GM18519 (cell line): Measurements from ENCODE around the gene TIMM22.
"Not testable (repeated sequence)": the region's sequence is repeated elsewhere in the genome, so short reads cannot be mapped to it uniquely, and the experiment has no call there.

Experiments used
- ATAC-seq: cut with Tn5 transposase; IDR thresholded peaks from one replicate; pipeline ENCODE4 v1.9.1; 2021; ENCODE audit warnings: mild to moderate bottlenecking, moderate library complexity; ENCODE audit not compliant: unreplicated experiment, low FRiP score

Gene TIMM22

DNA sequence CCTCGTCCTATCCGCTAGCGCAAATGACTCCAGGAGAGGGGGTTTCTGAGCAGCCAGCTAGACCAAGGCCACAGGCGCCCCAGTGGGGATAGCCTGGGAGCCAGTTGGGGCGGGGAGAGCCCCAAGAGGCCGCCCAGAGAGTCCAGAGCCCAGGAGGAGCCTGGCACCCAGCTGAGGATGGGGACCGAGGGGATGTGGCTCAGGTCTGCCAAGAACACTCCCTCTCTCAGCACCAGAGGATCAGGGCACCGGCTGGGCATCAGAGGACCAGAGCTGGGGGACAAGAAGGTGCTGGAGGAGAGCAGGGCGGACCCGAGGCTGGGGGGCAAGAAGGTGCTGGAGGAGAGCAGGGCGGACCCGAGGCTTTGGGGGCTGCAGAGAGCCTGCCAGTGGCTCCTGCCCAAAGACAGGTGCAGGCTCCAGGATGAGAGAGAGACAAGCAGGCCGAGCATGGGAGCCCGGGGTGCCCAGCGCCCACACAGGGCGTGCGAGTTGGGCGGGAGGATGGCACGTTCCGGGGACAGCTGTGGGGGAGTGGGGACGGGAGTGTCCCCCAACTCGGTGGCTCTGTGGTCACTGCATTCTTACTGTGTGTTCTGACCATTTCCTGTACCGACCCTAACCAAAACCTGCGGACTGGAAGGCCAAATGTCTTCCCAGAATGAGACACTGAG is 39.4 kb downstream of the TIMM22 start:
- ATAC-seq = no peak

DNA sequence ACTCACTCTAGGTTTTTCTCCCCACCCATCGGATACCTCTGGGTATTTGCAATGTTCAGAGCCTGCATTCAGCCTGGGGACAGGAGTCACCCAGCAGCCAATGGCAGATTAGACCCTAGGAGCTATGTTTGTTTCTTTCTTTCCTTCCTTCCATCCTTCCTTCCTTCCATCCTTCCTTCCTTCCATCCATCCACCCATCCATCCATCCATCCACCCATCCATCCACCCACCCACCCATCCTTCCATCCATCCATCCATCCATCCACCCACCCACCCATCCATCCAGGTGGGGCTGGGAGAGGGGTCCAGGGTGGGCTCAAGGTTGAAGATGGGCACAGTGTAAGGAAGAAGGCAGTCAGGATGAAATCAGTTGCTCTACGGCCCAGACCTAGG is 39.9 kb downstream of the TIMM22 start:
- no peak for ATAC-seq

DNA sequence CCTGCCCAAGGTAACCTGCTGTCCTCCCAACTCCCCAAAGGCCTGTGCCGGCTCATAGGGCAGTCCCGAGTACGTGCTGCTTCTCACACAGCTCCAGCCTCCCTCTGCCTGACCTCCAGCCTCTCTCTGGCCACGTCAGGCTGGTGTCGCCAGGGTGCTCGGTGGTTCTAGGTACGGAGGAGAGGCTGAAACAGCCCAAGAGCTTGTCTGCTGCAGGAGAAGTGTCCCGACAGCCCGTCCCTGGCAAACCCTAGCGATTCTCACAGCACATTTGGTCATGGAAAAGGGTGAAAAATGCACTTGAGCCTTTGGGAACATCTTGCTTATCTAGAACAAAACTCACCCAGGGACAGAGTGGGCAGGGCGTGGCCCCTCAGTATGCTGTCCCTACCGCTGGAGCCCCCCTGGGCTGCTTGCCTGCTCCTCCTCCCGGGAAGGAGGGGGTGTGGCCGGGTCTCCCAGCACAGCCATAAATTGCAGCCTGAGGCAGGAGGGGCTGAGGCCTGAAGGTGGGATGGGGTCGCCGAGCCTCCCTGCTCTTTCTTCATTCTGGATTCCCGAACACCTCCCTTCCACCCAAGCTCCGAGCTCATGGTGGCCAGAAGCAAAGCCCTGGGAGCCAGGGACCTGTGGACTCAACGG is 40.4 kb downstream of the TIMM22 start:
- no peak for ATAC-seq

DNA sequence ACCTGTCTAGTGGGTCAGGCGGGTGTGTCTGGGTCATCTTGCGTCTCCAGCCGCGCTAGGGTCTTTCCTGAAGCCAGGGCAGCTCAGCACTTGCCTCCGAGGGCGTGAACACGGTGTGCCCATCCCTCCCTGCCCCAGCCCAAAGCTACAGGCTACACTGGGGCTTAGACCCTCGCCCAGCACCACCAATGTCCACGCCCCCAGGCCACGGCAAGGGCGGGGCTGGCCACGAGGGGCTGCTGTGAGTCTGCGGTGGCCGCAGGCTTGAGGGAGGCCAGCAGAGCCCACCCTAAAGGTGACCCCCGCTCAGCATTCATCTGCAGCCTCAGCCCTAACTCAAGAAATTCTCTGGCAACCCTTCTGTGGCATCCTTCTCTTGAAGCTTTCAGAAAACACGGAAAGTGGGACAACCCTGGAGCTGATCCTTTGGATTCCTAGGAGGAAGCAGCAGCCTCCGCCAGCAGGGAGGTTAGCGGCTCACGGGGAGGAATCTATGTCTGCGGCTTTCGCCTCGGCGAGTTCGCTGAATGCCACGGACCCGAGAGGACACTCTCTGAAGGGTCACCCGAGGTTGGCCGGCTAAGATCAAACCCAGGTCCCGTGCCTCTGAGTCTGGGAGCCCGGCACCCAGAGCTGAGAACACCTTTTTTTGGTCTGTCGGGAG is 41.7 kb downstream of the TIMM22 start:
- no peak for ATAC-seq

DNA sequence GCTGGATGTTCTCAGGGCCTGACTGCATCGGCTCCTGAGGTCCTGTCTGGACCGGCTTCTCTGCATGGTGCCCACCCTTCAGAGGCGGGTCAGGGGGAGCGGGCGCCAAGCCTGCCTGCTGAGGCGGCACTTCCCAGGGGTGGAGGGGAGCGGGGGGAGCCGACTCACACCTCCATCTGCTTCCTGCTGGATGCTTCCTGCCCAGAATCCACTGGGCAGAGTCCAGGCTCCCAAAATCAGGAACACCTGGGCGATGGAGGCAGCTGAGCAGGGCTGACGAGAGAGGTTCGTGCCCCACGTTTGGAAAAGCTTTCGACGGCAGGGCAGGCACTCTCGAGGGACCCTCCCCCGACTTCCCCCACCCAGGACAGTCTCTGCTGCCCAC is 42.2 kb downstream of the TIMM22 start:
- no peak for ATAC-seq

DNA sequence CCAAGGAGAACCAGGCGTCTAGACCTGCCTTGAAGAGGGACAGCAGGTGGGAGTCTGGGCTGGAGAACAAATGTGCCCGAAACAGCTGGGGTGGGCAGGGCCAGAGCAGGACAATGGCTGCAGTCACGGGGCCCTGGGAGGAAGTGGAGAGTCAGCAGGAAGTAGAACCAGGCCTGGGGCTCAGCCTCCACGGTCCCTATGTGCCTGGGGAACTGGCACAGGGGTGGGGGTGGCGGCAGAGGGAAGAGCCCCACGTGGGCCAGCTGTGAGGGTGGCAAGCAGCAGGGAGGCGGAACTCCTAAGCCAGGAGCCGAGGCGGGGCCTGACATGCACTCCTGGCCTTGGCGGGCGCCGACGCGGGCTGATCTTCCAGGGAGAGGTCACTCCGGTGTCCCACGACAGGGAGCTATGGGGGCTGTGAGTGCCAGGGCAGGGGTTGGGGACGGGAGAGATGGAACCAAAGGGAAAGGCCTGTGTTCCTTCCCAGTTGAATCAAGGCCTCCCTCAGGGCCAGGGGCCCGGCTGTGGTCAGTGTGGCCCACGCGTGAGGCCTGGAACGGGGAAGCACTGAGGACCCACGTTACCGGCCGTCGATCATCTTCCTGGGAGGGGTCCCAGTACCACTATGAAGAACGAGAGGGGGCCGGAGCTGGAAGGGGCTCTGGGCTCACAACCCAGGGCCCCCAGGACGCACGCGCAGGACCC is 42.7 kb downstream of the TIMM22 start:
- no peak for ATAC-seq

DNA sequence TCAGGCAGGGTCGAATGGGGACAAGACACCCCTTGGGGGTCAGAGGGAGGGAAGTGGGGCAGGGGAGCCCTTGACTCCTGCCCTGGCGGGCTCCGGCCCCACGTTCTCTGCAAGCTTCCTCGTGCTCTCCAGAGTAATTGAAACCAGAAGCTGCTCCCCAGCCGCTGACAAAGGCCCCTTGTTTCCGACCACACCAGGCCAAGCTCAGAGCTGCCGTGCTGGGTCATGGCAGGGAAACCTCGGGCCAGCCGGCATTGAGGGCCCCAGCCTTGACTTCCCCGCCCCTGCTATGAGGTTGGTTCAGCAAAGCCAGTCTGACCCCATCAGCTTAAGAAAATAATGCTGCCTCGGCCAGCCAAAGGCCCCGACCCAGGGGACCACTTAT is 43.3 kb downstream of the TIMM22 start:
- ATAC-seq = no peak

DNA sequence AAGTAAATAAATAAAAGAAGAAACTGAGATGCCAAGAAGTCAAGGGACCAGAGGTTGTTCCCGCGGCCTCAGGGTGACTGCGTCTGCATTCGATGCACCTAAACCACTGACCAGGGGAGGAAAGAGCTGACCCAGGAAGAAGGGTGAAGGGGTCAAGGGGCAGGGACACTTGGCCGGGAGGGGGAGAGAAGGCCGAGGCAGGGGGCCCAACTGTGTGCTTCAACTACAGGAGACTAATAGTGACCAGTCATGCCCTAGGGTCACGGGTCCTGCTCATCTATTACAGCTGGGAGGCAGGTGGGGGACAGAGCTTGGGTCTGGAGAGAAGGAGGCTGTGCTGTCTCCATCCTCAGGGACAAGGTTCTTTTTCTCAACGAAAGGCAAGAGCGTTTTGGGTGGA is 44.8 kb downstream of the TIMM22 start:
- no peak for ATAC-seq

DNA sequence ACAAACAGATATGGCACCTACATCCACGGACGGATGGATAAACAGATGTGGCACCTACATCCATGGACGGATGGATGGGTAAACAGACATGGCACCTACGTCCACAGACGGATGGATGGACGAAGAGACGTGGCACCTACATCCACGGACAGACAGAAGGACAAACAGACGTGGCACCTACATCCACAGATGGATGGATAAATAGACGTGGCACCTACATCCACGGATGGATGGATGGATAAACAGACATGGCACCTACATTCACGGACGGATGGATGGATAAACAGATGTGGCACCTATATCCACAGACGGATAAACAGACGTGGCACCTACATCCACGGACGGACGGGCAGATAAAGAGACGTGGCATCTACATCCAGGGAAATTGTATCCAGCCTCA is 45.6 kb downstream of the TIMM22 start:
- ATAC-seq = no peak

DNA sequence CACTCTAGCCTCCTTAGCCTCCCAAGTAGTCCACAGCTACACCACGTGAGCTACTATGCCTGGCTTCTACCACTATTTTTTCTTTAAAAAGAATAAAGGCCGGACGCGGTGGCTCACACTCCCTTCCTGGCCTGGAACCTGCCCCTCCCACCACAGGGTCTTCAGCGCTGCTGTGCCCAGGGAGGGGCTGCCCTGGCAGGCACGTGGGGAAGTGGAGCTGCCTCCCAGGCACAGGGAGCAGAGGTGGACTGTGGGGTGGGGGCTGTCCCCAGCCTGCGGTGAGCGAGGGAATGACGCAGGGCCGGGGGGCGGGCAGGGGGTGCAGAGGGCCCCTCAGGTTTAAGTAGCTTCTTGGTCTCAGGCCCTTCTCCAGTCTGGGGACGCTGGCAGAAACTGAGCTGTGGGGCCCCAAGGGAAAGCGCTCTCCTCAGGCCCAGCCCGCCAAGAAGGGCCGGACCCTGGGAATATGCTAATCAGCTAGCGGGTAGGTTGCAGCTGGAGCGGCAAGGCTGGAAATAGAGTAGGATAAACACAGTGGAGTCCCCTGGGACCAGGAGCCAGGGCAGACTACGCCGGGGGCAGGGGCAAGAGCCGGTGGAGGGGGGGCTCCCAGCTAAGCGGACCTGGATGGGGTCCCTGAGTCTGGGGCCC is 46.8 kb downstream of the TIMM22 start:
- no peak for ATAC-seq

DNA sequence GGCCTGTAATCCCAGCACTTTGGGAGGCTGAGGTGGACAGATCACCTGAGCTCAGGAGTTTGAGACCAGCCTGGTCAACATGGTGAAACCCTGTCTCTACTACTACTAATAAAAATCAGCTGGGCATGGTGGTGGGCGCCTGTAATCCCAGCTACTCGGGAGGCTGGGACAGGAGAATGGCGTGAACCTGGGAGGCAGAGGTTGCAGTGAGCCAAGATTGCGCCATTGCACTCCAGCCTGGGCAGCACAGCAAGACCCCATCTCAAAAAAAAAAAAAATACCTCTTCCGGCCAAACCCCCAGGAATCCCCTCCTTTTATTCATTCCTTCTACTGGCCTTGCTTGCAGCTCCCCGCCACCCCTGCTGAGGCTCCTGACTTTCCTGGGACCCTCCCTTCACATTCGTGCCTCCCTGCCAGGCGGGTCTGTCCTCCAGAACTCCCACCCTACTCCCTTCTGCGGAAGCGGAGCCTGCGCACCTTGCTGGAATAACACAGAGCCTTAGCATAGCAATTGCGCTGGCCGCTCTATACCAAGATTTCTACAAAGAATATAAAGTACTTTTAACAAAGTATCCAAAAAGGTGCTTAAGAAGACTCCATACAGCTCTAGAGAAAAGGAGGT is 47.6 kb downstream of the TIMM22 start:
- not testable (repeated sequence) for ATAC-seq

DNA sequence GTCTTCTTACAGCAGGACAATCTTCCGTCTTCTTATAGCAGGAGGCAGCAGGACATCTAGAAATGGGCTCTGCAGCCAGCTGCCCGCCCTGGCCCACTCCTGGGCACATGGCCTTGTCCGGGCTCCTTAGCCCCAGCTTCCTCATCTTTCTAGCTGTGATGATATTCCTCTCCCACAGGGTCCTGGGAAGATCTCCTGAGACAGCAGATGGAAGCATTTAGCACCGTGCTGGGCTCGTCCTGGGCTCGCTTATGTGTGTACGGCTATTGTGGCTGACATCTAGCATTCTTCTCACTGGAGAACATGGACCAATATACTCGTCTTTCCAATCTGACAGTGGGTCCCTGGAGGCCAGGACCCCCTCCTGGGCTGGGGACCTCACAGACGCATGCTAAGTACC is 48.5 kb downstream of the TIMM22 start:
- ATAC-seq = no peak

DNA sequence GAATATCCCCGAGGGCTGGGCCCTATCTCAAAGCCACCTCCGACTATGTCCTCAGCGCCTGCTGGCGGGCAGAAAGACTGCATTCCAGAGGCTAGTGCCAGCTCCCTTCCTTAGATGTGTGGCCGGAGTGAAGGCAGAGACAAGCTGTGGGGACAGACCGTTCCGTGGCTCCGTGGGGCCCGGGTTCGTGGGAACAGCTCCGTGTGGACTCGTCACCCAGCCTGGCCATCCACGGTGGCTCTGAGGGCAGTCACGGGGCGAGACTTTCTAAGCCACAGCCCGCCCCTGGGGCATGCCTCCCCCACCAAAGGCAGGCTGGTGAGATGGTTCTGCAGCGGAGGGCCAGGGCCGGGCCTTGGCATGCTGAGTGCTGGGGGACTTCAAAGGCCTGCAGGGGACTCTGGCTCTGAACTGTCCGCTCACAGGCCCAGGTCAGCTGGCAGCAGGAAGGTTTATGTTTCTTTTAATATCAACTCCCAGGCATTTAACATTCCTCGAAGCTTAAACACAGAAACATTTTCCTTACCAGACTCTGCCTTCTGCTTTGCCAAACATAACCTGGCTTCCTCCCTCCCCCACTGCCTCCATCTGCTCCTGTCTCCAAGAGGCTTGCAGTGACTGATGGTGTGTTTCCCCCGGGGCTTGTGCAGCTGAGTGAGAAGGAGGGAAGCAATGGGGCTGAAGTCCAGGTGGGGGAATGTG is 50.4 kb downstream of the TIMM22 start:
- no peak for ATAC-seq

DNA sequence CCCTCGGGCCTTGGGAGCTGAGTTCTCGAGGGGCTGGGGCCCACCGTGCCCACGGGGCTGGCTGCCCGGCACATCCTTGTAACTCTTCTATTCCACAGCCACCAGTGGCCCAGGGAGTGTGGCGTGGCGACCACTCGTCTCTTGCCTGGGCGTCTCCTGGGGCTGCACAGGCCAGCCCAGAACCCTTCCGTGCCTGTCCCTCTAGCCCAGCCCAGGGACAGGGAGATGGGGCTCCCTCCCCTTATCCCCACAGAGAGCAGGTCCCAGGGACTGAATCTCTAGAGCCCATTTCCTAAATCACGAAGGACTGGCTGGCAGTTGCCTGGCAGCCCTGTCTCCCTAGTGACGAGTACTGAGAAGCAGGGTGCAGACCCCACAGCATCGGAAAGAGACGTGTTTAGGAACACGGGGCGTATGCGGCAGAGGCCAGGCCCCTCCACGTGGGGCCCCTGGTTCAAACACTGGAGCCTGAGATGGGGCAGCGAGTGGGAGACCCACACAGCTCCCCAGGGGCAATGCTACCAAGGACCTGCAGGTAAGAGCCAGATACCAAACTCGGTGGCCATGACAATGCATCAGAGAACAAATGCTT is 51.0 kb downstream of the TIMM22 start:
- ATAC-seq = no peak

DNA sequence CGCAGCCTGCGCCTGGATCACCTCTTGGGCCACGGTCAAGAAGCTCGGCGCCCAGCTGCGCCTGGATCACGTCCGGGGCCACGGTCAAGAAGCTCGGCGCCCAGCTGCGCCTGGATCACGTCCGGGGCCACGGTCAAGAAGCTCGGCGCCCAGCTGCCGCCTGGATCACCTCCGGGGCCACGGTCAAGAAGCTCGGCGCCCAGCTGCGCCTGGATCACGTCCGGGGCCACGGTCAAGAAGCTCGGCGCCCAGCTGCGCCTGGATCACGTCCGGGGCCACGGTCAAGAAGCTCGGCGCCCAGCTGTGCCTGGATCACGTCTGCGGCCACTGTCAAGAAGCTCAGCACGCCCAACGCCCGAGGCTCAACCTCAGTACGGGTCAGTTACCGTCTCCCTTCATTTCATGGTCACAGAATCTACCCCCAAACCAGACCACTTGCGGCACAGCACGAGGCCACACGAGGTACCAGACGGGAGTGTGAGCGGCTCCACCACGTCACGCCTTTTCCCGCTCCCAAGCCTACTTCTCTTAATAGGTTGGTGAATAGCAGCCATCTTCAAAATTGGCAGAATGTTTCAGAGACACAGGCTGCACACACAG is 51.7 kb downstream of the TIMM22 start:
- not testable (repeated sequence) for ATAC-seq

DNA sequence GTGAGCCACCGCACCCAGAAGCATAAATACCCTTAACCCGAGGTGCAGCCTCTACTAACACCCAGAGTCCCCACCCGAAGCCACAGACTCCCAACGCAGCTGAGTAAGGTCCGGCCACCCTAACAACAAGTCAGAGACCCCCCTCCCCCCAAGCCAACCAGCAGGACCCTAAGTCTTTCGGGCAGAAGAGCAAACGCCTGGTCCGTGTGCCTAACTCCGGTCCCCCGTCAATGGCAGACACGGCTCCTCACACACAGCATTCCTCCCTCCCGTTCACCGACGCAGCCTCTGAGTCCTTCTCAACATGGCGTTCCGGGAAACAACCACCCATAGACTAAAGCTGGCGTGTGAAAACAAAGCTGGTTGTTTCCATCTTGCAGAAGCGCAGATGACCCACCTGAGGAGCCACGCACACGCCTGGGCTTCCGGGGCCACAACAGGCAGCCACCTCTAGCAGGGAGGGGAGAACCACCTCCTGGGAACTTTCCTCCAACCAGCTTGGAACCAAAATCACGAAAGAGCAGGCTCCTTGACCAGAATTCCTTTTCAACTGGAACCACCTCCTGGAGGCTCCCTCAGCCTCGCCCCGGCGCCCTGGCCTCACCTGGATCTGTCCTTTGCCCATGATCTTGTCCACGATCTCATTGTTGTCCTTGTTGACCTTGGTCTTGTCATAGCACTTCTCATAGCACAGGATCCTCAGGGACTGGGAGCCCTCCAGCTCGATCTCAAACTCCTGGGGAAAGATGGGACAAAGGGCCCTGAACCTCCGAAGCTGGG is 52.7 kb downstream of the TIMM22 start:
- ATAC-seq = no peak

DNA sequence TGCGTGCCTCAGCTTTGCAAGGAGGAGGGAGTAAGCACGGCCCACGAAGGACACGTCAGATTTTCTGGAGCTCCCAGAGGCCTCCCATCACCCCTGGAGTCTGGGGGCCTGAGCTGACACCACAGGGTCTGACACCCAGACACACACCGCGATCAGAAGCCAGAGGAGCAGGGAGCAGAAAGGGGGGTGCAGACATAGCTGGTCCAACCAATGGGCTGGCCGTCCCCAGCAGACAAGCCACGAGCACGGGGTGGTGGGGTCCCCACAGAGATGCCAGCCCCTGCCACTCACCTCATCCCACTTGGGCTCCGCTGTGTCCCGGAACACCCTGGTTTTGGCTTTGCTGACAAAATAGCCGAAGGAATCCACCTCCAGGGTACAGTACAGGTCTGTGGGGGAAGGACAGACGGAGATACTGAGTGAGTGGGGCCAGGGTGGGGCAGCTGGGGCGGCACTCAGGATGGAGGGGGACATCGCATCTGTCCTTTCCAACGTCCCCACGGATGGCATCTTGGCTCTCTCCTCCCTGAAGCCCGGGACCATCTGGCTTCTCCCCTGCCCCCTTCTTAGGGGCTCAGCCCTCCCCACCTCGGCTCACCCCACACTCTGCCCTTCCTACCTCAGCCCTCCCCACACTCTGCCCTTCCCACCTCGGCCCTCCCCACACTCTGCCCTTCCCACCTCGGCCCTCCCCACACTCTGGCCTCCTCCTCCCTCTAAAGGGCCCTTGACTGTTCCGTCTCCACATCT is 53.5 kb downstream of the TIMM22 start:
- ATAC-seq = no peak
